K562 (cell line): Measurements from ENCODE around the gene CCDC92. TPM values are rescaled to one million over a fixed set of nuclear protein-coding genes. Genes with fewer than 3 reads are reported as not detected.
A peak's percentile ranks its signal among the peaks of the same experiment; 100 is the strongest.

Experiments
- ATAC-seq: fragments of 200-7000 bp; cut with Tn5 transposase; 3 replicates; pipeline ENCODE4 v1.9.1; 2020; ENCODE audit warnings: moderate library complexity
- BruUV-seq: library from RNA; stranded (reverse); fragments of 400-500 nt; replicated peaks from 2 replicates; lab custom pipeline; 2021; lab: Mats Ljungman, UMichigan
- CTCF ChIA-PET: fragments of 300-600 bp; formaldehyde crosslinking; extraction: SDS; loops from one replicate; lab custom pipeline; 2021; ENCODE audit warnings: low intra/inter-chr PET ratio; lab: Yijun Ruan, JAX
- POLR2A ChIA-PET: fragments of 300-600, 350-650 bp; sonication (Branson Sonifier 250); formaldehyde crosslinking; extraction: SDS; loops from one replicate; lab custom pipeline; 2021; ENCODE audit warnings: antibody characterized with exemption, inconsistent platforms; lab: Yijun Ruan, JAX
- DNase-seq, 4 experiments: peaks; one replicate each; pipeline versions ENCODE4 v3.0.0 to v3.0.0-alpha.2; 2011 to 2018; ENCODE audit warnings: low spot score in 3 of 4, mixed read lengths in 3 of 4; ENCODE audit errors: extremely low read depth in 1 of 4
- FAIRE-seq: peaks from 2 replicates; lab custom pipeline; 2011; peaks lifted over from hg19 to GRCh38; lab: Jason Lieb, UNC
- H2AFZ ChIP-seq: 2 replicates; pipeline ENCODE4 v1.6.0; 2011; ENCODE audit warnings: low read depth, low read length, control low read depth, inconsistent platforms
- H3K27ac ChIP-seq: fragments of 200-600 bp; 3 replicates; pipeline ENCODE4 v1.8.0; 2011; ENCODE audit warnings: low read depth, mild to moderate bottlenecking, control low read depth, inconsistent platforms, low read length, moderate library complexity, mixed read lengths; ENCODE audit errors: extremely low read depth
- H3K27me3 ChIP-seq, 2 experiments: fragments of 300-600 bp in 1 of 2; 2 replicates in 1 of 2; 3 replicates in 1 of 2; pipeline versions ENCODE4 v1.6.0 to v1.8.0; 2011; ENCODE audit warnings: inconsistent platforms in 2 of 2, low read length in 2 of 2, mild to moderate bottlenecking in 1 of 2, mixed read lengths in 1 of 2, moderate library complexity in 1 of 2; ENCODE audit not compliant: control insufficient read depth in 2 of 2, insufficient read depth in 2 of 2
- H3K36me3 ChIP-seq: fragments of 300-600 bp; 3 replicates; pipeline ENCODE4 v1.8.0; 2011; ENCODE audit warnings: mild to moderate bottlenecking, low read length, inconsistent platforms; ENCODE audit not compliant: control insufficient read depth, insufficient read depth
- H3K4me1 ChIP-seq, 2 experiments: fragments of 200-600 bp in 1 of 2; replicated peaks in 1 of 2; 2 replicates in 1 of 2; 3 replicates in 1 of 2; pipeline versions ENCODE4 v1.5.1 to v1.8.0; 2011; ENCODE audit warnings: inconsistent platforms in 2 of 2, low read length in 2 of 2, mild to moderate bottlenecking in 1 of 2, mixed read lengths in 1 of 2, moderate library complexity in 1 of 2; ENCODE audit not compliant: control insufficient read depth in 2 of 2, insufficient read depth in 2 of 2
- H3K4me2 ChIP-seq: 2 replicates; pipeline ENCODE4 v1.6.1; 2011; ENCODE audit warnings: low read length, control low read depth, inconsistent platforms, mixed read lengths; ENCODE audit not compliant: insufficient read depth
- H3K4me3 ChIP-seq: fragments of 200-600 bp; sonication (generic), shearing (Covaris generic); 2 replicates; pipeline ENCODE4 v1.5.1; 2016; ENCODE audit warnings: control low read depth, inconsistent platforms
- H3K79me2 ChIP-seq: fragments of 200-600 bp; 3 replicates; pipeline ENCODE4 v1.8.0; 2011; ENCODE audit warnings: low read length, inconsistent platforms; ENCODE audit not compliant: control insufficient read depth, insufficient read depth
- H3K9ac ChIP-seq, 2 experiments: 2 replicates each; pipeline versions ENCODE4 v1.6.0 to v1.6.1; 2011; ENCODE audit warnings: low read depth in 2 of 2, low read length in 2 of 2, control low read depth in 1 of 2, inconsistent platforms in 1 of 2, mild to moderate bottlenecking in 1 of 2, mixed read lengths in 1 of 2; ENCODE audit not compliant: insufficient read depth in 1 of 2
- H3K9me1 ChIP-seq: one replicate; pipeline ENCODE4 v1.6.0; 2011; ENCODE audit warnings: inconsistent platforms, mild to moderate bottlenecking, low read length, moderate library complexity; ENCODE audit not compliant: control insufficient read depth, insufficient read depth
- H3K9me3 ChIP-seq: replicated peaks from 2 replicates; pipeline ENCODE4 v1.5.1; 2011; ENCODE audit warnings: low read depth, low read length, inconsistent platforms; ENCODE audit not compliant: control insufficient read depth, insufficient read depth
- H4K20me1 ChIP-seq: replicated peaks from 2 replicates; pipeline ENCODE4 v1.6.1; 2011; ENCODE audit warnings: low read length, inconsistent platforms, mixed read lengths; ENCODE audit not compliant: control insufficient read depth, insufficient read depth
- CHCHD3 ChIP-seq: fragments of 250-450 bp; sonication (Bioruptor Pico); IDR thresholded peaks from 2 replicates; pipeline ENCODE4 v2.1.2; 2022; ENCODE audit warnings: mild to moderate bottlenecking
- CTCF ChIP-seq, 3 experiments: IDR thresholded peaks in 2 of 3; conservative IDR thresholded peaks in 1 of 3; 2 replicates each; pipeline ENCODE4 v1.5.1; 2011 to 2012; ENCODE audit warnings: low read length in 3 of 3, mild to moderate bottlenecking in 3 of 3, control low read depth in 2 of 3, improper control_type of control experiment in 1 of 3, inconsistent platforms in 1 of 3, low read depth in 1 of 3, mixed read lengths in 1 of 3, moderate library complexity in 1 of 3; ENCODE audit not compliant: insufficient read depth in 2 of 3
- WGBS: fragments of 100-300 bp; shearing (Covaris generic); methylation state at CpG from one replicate; pipeline ENCODE4 v1.1.6; 2016; ENCODE audit warnings: low coverage, mixed read lengths; ENCODE audit not compliant: insufficient coverage; ENCODE audit errors: missing lambda C conversion rate; 5-methylcytosine and 5-hydroxymethylcytosine counted together
- in situ Hi-C: fragments of 300-500 bp; cut with MboI; formaldehyde crosslinking; loops from 4 replicates; pipeline ENCODE4 v1.15.0; 2018; ENCODE audit warnings: inconsistent platforms, mixed read lengths
- intact Hi-C: fragments of 100-400 bp; cut with micrococcal nuclease; formaldehyde crosslinking; loops from 2 replicates; pipeline ENCODE4 v1.14.2; 2022
- polyA plus RNA-seq, 8 experiments: library from polyadenylated mRNA; depleted of rRNA in 4 of 8; stranded (reverse) in 5 of 8; unstranded in 3 of 8; fragments of >200 nt; fragmentation: Nextera tagmentation in 2 of 8; fragmentation: Illumina TruSeq in 1 of 8; extraction: Ambion mirVana in 2 of 8; extraction: Trizol in 1 of 8; gene quantifications; 2 replicates each; pipeline versions ENCODE4 v1.2.1 to v1.2.3, GENCODE V29; 2011 to 2014; ENCODE audit warnings: inconsistent platforms in 1 of 8, missing spikeins in 1 of 8
- total RNA-seq, 7 experiments: library from RNA; depleted of rRNA in 6 of 7; stranded (reverse); fragments of >200 nt in 6 of 7; fragmentation: Illumina TruSeq in 2 of 7; extraction: Trizol in 2 of 7; gene quantifications; 2 replicates each; pipeline versions ENCODE4 v1.2.1 to v1.2.3, GENCODE V29; 2011 to 2021; ENCODE audit warnings: low replicate concordance in 1 of 7

Gene CCDC92
- total and polyA plus RNA-seq, 9 of the 15 experiments (the other 6 are each of a cell fraction or from before 2014, with no cell fraction given) = 0.27 to 5.9 (median 2.1) TPM

DNA sequence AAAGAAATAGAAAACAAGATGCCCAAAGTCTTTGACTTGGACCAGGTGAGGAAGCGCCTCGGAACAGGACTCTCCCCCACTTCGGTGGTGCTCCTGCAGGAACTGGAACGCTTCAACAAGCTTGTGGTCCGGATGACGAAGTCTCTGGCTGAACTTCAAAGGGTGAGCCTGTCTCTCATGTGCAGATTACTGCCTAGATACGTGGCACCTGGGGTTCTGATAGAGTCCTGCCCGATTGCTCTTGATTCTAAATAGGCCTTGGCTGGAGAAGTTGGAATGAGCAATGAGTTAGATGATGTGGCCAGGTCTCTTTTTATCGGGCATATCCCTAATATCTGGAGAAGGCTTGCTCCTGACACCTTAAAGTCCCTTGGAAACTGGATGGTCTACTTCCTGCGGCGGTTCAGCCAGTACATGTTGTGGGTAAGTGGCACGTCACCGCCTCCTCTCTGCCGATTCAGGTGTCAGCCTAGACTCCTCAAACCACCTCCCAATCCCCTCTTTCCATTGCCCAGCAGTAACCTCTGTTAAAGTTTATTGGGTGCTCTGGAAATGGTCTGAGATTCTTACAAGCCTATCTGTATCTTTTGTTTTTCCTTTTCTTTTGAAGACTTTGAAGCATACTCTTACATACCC lies 40.8 kb downstream of the CCDC92 start:
- peaks cover 68 to 94% of the 10 kb centered on the region in 2 experiments for H3K27me3 ChIP-seq
- no peaks in the 10 kb centered on the region for H3K79me2 ChIP-seq
- H3K9me1 ChIP-seq = no peaks in the 10 kb centered on the region
- in situ Hi-C loops = no loop called here
- DNase-seq = no peak
- H3K4me2 ChIP-seq = no peak overlapping the region
- H2AFZ ChIP-seq = no peak overlapping the region
- ChIA-PET POLR2A (no interaction called here), CTCF (no interaction called here)
- H3K9me3 ChIP-seq = no peaks in the 10 kb centered on the region
- WGBS = 9% methylated on average over 14 of the region's 14 CpGs
- H4K20me1 ChIP-seq = peaks cover 12% of the 10 kb centered on the region
- peaks cover 0 to 4% of the 10 kb centered on the region in 2 experiments; a peak in 4 of 5 replicates for H3K4me1 ChIP-seq
- 0 out of 6 replicates have a peak, but pooled peaks of 1 of the 3 experiments have one; percentile 19 for TF ChIP-seq CTCF (IDR thresholded peaks at IDR 0.05 in 2 of 3, conservative IDR thresholded peaks at IDR 0.05 in 1 of 3; ENCODE audit: insufficient read depth in 2 of 3, low read depth in 1 of 3, low read length in 3 of 3)
- TF ChIP-seq CHCHD3 = no peak
- no peak overlapping the region for H3K27ac ChIP-seq
- H3K9ac ChIP-seq = no peak overlapping the region
- no peaks in the 10 kb centered on the region for H3K36me3 ChIP-seq
- peak; percentile 11 for FAIRE-seq
- no TSS peak for BruUV-seq
- no peak overlapping the region for H3K4me3 ChIP-seq
- ATAC-seq = no peak
- intact Hi-C loops = no loop called here
